ENCODE results near the gene PLPPR3.
A peak's percentile ranks its signal among the peaks of the same experiment; 100 is the strongest.

The PLPPR3 gene

DNA sequence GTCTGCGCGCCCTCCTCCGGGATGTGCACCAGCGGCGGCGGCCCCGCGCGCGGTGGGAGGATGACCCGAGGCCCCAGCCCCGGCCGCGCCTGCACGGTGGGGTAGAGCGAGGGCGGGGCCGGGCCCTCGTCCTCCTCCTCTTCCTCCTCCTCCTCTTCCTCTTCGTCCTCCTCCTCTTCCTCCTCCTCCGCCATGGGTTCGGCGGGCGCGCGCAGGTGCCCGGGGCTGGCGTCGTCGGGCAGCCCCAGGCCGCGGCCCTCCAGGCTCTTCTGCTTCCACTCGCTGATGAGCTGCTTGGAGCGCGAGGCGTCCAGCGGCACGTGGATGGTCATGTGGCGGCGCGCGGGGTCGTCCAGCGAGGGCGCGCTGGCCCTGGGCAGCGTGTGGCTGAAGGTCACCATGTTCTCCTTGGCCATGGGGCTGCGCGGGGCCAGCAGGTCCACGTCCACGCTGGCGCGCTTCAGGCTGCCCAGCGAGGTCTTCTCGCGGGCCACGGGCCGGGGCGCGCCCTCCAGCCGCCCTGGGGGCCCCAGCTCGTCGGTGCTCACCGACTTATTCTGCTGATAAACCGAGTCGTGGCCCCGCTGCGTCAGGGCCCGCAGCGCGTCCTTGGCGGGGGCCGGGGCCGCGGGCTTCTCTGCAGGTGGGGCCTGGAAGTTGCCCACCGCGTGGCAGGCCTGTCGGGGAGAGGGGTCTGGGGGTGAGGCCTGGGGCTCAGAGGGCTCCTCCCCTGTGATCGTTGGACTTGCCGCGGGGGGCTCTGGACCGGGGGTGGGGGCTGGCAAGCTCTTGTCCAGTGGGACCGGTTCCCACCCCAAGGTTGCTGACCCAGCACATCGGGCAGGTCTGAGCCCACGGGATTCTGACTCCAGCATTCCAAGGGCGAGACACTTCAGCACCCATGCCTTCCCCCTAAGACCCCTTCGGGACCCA, 8.3 kb downstream of the PLPPR3 start:
- TF ChIP-seq ZBTB26 (tag by site-specific recombination; optimal IDR thresholded peaks at IDR 0.05) = no peak
- TF ChIP-seq KLF16 (tag by site-specific recombination; IDR thresholded peaks at IDR 0.05) = no peak
- TF ChIP-seq ZNF560 (tag by site-specific recombination; IDR thresholded peaks at IDR 0.05; ENCODE audit: borderline replicate concordance) = no peak
- TF ChIP-seq, protein P1, sequence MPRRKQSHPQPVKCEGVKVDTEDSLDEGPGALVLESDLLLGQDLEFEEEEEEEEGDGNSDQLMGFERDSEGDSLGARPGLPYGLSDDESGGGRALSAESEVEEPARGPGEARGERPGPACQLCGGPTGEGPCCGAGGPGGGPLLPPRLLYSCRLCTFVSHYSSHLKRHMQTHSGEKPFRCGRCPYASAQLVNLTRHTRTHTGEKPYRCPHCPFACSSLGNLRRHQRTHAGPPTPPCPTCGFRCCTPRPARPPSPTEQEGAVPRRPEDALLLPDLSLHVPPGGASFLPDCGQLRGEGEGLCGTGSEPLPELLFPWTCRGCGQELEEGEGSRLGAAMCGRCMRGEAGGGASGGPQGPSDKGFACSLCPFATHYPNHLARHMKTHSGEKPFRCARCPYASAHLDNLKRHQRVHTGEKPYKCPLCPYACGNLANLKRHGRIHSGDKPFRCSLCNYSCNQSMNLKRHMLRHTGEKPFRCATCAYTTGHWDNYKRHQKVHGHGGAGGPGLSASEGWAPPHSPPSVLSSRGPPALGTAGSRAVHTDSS (tag by site-specific recombination; IDR thresholded peaks at IDR 0.05) = peak; percentile 95
- TF ChIP-seq, protein P2, sequence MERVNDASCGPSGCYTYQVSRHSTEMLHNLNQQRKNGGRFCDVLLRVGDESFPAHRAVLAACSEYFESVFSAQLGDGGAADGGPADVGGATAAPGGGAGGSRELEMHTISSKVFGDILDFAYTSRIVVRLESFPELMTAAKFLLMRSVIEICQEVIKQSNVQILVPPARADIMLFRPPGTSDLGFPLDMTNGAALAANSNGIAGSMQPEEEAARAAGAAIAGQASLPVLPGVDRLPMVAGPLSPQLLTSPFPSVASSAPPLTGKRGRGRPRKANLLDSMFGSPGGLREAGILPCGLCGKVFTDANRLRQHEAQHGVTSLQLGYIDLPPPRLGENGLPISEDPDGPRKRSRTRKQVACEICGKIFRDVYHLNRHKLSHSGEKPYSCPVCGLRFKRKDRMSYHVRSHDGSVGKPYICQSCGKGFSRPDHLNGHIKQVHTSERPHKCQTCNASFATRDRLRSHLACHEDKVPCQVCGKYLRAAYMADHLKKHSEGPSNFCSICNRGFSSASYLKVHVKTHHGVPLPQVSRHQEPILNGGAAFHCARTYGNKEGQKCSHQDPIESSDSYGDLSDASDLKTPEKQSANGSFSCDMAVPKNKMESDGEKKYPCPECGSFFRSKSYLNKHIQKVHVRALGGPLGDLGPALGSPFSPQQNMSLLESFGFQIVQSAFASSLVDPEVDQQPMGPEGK (tag by site-specific recombination; IDR thresholded peaks at IDR 0.05) = no peak
- no peak for TF ChIP-seq ZNF843 (tag by site-specific recombination; IDR thresholded peaks at IDR 0.05)
- H3K4me1 ChIP-seq (ENCODE audit: control insufficient read depth, insufficient read depth, low read length) = no peaks in the 10 kb centered on the region
- CTCF ChIA-PET = interaction anchor here (1.4 kb wide), 1 partner anchor 12 kb away, joined by 3 read pairs; no protein-coding TSS in a partner anchor
- POLR2A ChIA-PET = interaction anchor here (0.5 to 1.0 kb wide), 2 partner anchors 11 to 35 kb away, joined by 3 to 6 read pairs; no protein-coding TSS in a partner anchor
- no peak overlapping the region for H3K27ac ChIP-seq (ENCODE audit: extremely low read depth, low read depth, low read length)
- peaks cover 24 to 48% of the 10 kb centered on the region in 2 experiments; a peak in 2 of 3 replicates for H3K36me3 ChIP-seq (ENCODE audit: control insufficient read depth in 2 of 2, insufficient read depth in 1 of 2, low read length in 2 of 2)
- no peak overlapping the region for H3K4me3 ChIP-seq (ENCODE audit: low read depth, low read length)
- no peaks in the 10 kb centered on the region for H3K9me3 ChIP-seq (ENCODE audit: control insufficient read depth, insufficient read depth, low read depth, low read length)

DNA sequence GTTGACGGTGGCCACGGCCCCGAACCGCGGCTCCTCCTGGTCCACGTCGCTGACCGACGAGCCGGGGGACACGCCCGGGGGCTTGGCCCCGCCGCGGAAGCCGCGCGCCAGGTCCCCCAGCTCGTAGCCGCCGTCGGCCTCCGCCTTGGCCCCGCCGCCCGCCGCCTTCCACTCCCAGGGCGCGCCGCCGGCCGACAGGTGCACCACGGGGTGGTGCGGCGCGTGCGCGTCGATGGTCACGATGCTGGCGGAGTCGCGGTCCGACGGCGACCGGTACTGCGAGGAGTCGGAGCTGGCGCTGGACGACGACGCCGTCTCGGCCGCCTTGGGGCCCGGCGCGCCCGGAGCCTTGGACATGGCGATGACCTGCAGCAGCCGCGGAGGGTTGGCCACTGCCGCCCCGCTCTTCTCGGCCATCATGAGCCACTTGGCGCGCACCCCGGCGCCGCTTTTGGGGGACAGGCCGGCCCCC, 9.0 kb downstream of the PLPPR3 start:
- POLR2A ChIA-PET = interaction anchor here (0.5 to 1.0 kb wide), 2 partner anchors 10 to 35 kb away, joined by 3 to 6 read pairs; no protein-coding TSS in a partner anchor
- Histone ChIP-seq H3K27ac (ENCODE audit: extremely low read depth, low read depth, low read length) (no peak overlapping the region), H3K4me1 (ENCODE audit: control insufficient read depth, insufficient read depth, low read length) (no peaks in the 10 kb centered on the region), H3K4me3 (ENCODE audit: low read depth, low read length) (no peak overlapping the region), H3K36me3 (ENCODE audit: control insufficient read depth in 2 of 2, insufficient read depth in 1 of 2, low read length in 2 of 2) (peaks cover 27 to 54% of the 10 kb centered on the region in 2 experiments; a peak in 2 of 3 replicates), H3K9me3 (ENCODE audit: control insufficient read depth, insufficient read depth, low read depth, low read length) (no peaks in the 10 kb centered on the region)
- TF ChIP-seq, protein P3, sequence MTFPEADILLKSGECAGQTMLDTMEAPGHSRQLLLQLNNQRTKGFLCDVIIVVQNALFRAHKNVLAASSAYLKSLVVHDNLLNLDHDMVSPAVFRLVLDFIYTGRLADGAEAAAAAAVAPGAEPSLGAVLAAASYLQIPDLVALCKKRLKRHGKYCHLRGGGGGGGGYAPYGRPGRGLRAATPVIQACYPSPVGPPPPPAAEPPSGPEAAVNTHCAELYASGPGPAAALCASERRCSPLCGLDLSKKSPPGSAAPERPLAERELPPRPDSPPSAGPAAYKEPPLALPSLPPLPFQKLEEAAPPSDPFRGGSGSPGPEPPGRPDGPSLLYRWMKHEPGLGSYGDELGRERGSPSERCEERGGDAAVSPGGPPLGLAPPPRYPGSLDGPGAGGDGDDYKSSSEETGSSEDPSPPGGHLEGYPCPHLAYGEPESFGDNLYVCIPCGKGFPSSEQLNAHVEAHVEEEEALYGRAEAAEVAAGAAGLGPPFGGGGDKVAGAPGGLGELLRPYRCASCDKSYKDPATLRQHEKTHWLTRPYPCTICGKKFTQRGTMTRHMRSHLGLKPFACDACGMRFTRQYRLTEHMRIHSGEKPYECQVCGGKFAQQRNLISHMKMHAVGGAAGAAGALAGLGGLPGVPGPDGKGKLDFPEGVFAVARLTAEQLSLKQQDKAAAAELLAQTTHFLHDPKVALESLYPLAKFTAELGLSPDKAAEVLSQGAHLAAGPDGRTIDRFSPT (tag by site-specific recombination; IDR thresholded peaks at IDR 0.05) = no peak
- 0 out of 2 replicates have a peak, but pooled peaks have one; percentile 27 for TF ChIP-seq HOXC10 (CRISPR knock-in tag; IDR thresholded peaks at IDR 0.05)
- CTCF ChIA-PET = interaction anchor here (0.6 kb wide), 1 partner anchor 42 kb away, joined by 3 read pairs; no protein-coding TSS in a partner anchor

- Histone ChIP-seq H3K4me3 (ENCODE audit: low read depth, low read length) (no peak overlapping the region), H3K9me3 (ENCODE audit: control insufficient read depth, insufficient read depth, low read depth, low read length) (no peaks in the 10 kb centered on the region), H3K27ac (ENCODE audit: extremely low read depth, low read depth, low read length) (no peak overlapping the region), H3K4me1 (ENCODE audit: control insufficient read depth, insufficient read depth, low read length) (no peaks in the 10 kb centered on the region), H3K36me3 (ENCODE audit: control insufficient read depth in 2 of 2, insufficient read depth in 1 of 2, low read length in 2 of 2) (peaks cover 33 to 60% of the 10 kb centered on the region in 2 experiments; a peak in 2 of 3 replicates)
- POLR2A ChIA-PET = no interaction called here
- TF ChIP-seq WT1 (tag by site-specific recombination; IDR thresholded peaks at IDR 0.05) (no peak), ZNF670 (tag by site-specific recombination; IDR thresholded peaks at IDR 0.05; ENCODE audit: low read depth) (no peak), IKZF3 (tag by site-specific recombination; IDR thresholded peaks at IDR 0.05) (no peak), ZNF571 (tag by site-specific recombination; IDR thresholded peaks at IDR 0.05) (no peak), KLF8 (tag by site-specific recombination; IDR thresholded peaks at IDR 0.05) (peak; percentile 38; the same call in 1 of the 2 replicates), ZNF843 (tag by site-specific recombination; IDR thresholded peaks at IDR 0.05) (no peak)
- CTCF ChIA-PET = interaction anchor here (0.6 kb wide), 1 partner anchor 41 kb away, joined by 3 read pairs; no protein-coding TSS in a partner anchor
Observed at GRCh38 chr19:812049-812746, 9.6 kb downstream of the PLPPR3 start.

All from HEK293 (cell line).